ENCODE measurements around the gene ERG.

The ERG gene

GRCh38 chr21:38440746-38441145 is 57.5 kb downstream of the ERG start:
- H3K27ac ChIP-seq (replicated peaks) = peak overlapping the region; percentile 80
- TF ChIP-seq CTCF (IDR thresholded peaks at IDR 0.05; ENCODE audit: insufficient read depth, low read length) = no peak
- DNase-seq (ENCODE audit: low read depth in 1 of 2, low spot score in 1 of 2) = peak; percentile 33 to 55
- H3K4me3 ChIP-seq (replicated peaks; ENCODE audit: insufficient read depth, low read length) = no peak overlapping the region
- H3K27me3 ChIP-seq (ENCODE audit: insufficient read depth, poor library complexity, severe bottlenecking) = no peaks in the 10 kb centered on the region

GRCh38 chr21:38439957-38440356 is 58.3 kb downstream of the ERG start:
- Histone ChIP-seq H3K27ac (replicated peaks) (peak overlapping the region; percentile 80), H3K4me3 (replicated peaks; ENCODE audit: insufficient read depth, low read length) (no peak overlapping the region), H3K27me3 (ENCODE audit: insufficient read depth, poor library complexity, severe bottlenecking) (no peaks in the 10 kb centered on the region)
- peak; percentile 42; the same call in 1 of the 2 replicates for TF ChIP-seq POLR2AphosphoS5 (IDR thresholded peaks at IDR 0.05; ENCODE audit: low read depth)
- TF ChIP-seq REST (IDR thresholded peaks at IDR 0.05; ENCODE audit: insufficient replicate concordance, low read depth) = no peak
- TF ChIP-seq SPI1 (IDR thresholded peaks at IDR 0.05; ENCODE audit: borderline replicate concordance, low read depth) = no peak; the same call in 1 of the 2 replicates
- DNase-seq (ENCODE audit: low read depth in 1 of 2, low spot score in 1 of 2) = peak; percentile 70 to 82

GRCh38 chr21:38439426-38439825 is 58.9 kb downstream of the ERG start:
- TF ChIP-seq GABPA (IDR thresholded peaks at IDR 0.05; ENCODE audit: low read depth) (no peak), REST (IDR thresholded peaks at IDR 0.05; ENCODE audit: insufficient replicate concordance, low read depth) (no peak)
- Histone ChIP-seq H3K27ac (replicated peaks) (peak overlapping the region; percentile 80), H3K27me3 (ENCODE audit: insufficient read depth, poor library complexity, severe bottlenecking) (no peaks in the 10 kb centered on the region), H3K4me3 (replicated peaks; ENCODE audit: insufficient read depth, low read length) (no peak overlapping the region)
- DNase-seq (ENCODE audit: low read depth in 1 of 2, low spot score in 1 of 2) = peak in 1 of 2 experiments; percentile 27

- no peak for TF ChIP-seq CTCF (IDR thresholded peaks at IDR 0.05; ENCODE audit: insufficient read depth, low read length)
- TF ChIP-seq POLR2AphosphoS5 (IDR thresholded peaks at IDR 0.05; ENCODE audit: low read depth) = 0 out of 2 replicates have a peak, but pooled peaks have one; percentile 35
- no peak for TF ChIP-seq SPI1 (IDR thresholded peaks at IDR 0.05; ENCODE audit: borderline replicate concordance, low read depth)
- DNase-seq (ENCODE audit: low read depth in 1 of 2, low spot score in 1 of 2) = peak; percentile 51 to 76
- peak overlapping the region; percentile 80 for H3K27ac ChIP-seq (replicated peaks)
Observed at GRCh38 chr21:38438462-38438893, 59.8 kb downstream of the ERG start.

GRCh38 chr21:38436341-38436740 is 61.9 kb downstream of the ERG start:
- no peak for DNase-seq (ENCODE audit: low read depth in 1 of 2, low spot score in 1 of 2)
- no peak overlapping the region for H3K27ac ChIP-seq (replicated peaks)
- H3K4me3 ChIP-seq (replicated peaks; ENCODE audit: insufficient read depth, low read length) = no peak overlapping the region
- TF ChIP-seq REST (IDR thresholded peaks at IDR 0.05; ENCODE audit: insufficient replicate concordance, low read depth) = no peak
- TF ChIP-seq POLR2AphosphoS5 (IDR thresholded peaks at IDR 0.05; ENCODE audit: low read depth) = no peak
- no peaks in the 10 kb centered on the region for H3K27me3 ChIP-seq (ENCODE audit: insufficient read depth, poor library complexity, severe bottlenecking)

More at GRCh38 chr21:38438462-38438893, 59.8 kb downstream of the ERG start:
- no peaks in the 10 kb centered on the region for H3K27me3 ChIP-seq (ENCODE audit: insufficient read depth, poor library complexity, severe bottlenecking)
- H3K4me3 ChIP-seq (replicated peaks; ENCODE audit: insufficient read depth, low read length) = no peak overlapping the region

All from HL-60 (cell line).